Suprapubic skin (tissue), 4 donors: Measurements from ENCODE around the gene PLOD2. TPM values are rescaled to one million over a fixed set of nuclear protein-coding genes. Genes with fewer than 3 reads are reported as not detected.

Experiments
- DNase-seq, 2 donors: peaks; one replicate each; pipeline ENCODE4 v3.0.0-alpha.2; 2019; ENCODE audit warnings: low spot score in 2 of 2
- H3K27ac ChIP-seq: fragments of 200-600 bp; sonication (generic); one replicate; pipeline ENCODE4 v1.5.1; 2019
- H3K27me3 ChIP-seq: fragments of 200-600 bp; sonication (generic); one replicate; pipeline ENCODE4 v1.5.1; 2019
- H3K36me3 ChIP-seq: fragments of 200-600 bp; sonication (generic); one replicate; pipeline ENCODE4 v1.5.1; 2019
- H3K4me1 ChIP-seq: fragments of 200-600 bp; sonication (generic); one replicate; pipeline ENCODE4 v1.5.1; 2019
- H3K4me3 ChIP-seq: fragments of 200-600 bp; sonication (generic); one replicate; pipeline ENCODE4 v1.5.1; 2019; ENCODE audit warnings: mild to moderate bottlenecking
- H3K9me3 ChIP-seq: fragments of 200-600 bp; sonication (generic); one replicate; pipeline ENCODE4 v1.5.1; 2019
- CTCF ChIP-seq, 2 donors: fragments of 200-600 bp in 1 of 2; fragments of 450-650 bp in 1 of 2; sonication (generic) in 1 of 2; IDR thresholded peaks; one replicate each; pipeline ENCODE4 v1.5.1; 2016 to 2019; ENCODE audit warnings: antibody characterized with exemption in 2 of 2, mild to moderate bottlenecking in 1 of 2, moderate library complexity in 1 of 2
- EP300 ChIP-seq: sonication (generic); formaldehyde crosslinking; IDR thresholded peaks from one replicate; pipeline ENCODE4 v1.6.1; 2017; ENCODE audit warnings: antibody characterized with exemption
- POLR2A ChIP-seq, 2 donors: fragments of 450-650 bp; IDR thresholded peaks; one replicate each; pipeline ENCODE4 v1.6.1; 2017; ENCODE audit warnings: antibody characterized with exemption in 2 of 2, mild to moderate bottlenecking in 2 of 2, moderate library complexity in 2 of 2
- POLR2AphosphoS5 ChIP-seq, 3 donors: sonication (generic); formaldehyde crosslinking; IDR thresholded peaks; one replicate each; pipeline ENCODE4 v1.6.1; 2017; ENCODE audit warnings: antibody characterized with exemption in 3 of 3
- WGBS: methylation state at CpG from one replicate; pipeline ENCODE4 v1.1.5; 2018; 5-methylcytosine and 5-hydroxymethylcytosine counted together
- total RNA-seq, 4 donors: library from RNA; depleted of rRNA; stranded (reverse); fragments of >200 nt; gene quantifications; one replicate each; pipeline ENCODE4 v1.1.0, GENCODE V29; 2016

Gene PLOD2
- total RNA-seq, 4 donors from 2014 or later = 5.3 to 19.0 (median 8.6) TPM

DNA sequence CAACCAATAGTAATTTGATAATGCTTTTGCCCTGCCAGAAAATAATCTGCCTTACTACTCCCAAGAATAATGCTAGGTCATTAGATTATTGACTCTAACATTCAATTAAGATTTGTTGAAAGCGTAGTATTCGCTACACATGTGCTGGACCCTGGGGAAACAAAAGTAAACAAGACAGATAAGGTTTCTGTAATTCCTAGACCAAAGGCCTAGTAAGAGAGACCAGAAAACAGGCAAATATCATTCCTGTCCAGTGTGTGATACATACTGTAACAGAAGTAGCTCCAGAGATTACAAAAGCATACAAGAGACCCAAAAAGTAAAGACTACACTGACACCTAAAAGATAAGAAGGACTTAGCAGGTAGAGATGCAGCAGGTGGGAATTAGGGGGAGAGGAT, 60.8 kb downstream of the PLOD2 start:
- Histone ChIP-seq H3K9me3 (no peaks in the 10 kb centered on the region), H3K4me1 (no peaks in the 10 kb centered on the region), H3K4me3 (no peak overlapping the region), H3K36me3 (no peaks in the 10 kb centered on the region), H3K27ac (no peak overlapping the region), H3K27me3 (no peaks in the 10 kb centered on the region)
- TF ChIP-seq POLR2A (IDR thresholded peaks at IDR 0.05) = no peak
- no peak for TF ChIP-seq POLR2AphosphoS5 (IDR thresholded peaks at IDR 0.05)
- TF ChIP-seq EP300 = no peak
- TF ChIP-seq CTCF (IDR thresholded peaks at IDR 0.05) = no peak
- 97% methylated on average over 2 of the region's 2 CpGs for WGBS
- no peak for DNase-seq

GRCh38 chr3:146099316-146099715, 61.7 kb downstream of the PLOD2 start:
- H3K4me3 ChIP-seq = no peak overlapping the region
- no peak for DNase-seq
- no peaks in the 10 kb centered on the region for H3K4me1 ChIP-seq
- H3K27me3 ChIP-seq = no peaks in the 10 kb centered on the region
- no peaks in the 10 kb centered on the region for H3K36me3 ChIP-seq
- TF ChIP-seq POLR2A (IDR thresholded peaks at IDR 0.05) (no peak), CTCF (IDR thresholded peaks at IDR 0.05) (no peak), EP300 (no peak), POLR2AphosphoS5 (IDR thresholded peaks at IDR 0.05) (no peak)
- 69% methylated on average over 9 of the region's 9 CpGs for WGBS
- no peaks in the 10 kb centered on the region for H3K9me3 ChIP-seq
- H3K27ac ChIP-seq = no peak overlapping the region

GRCh38 chr3:146093896-146094295, 67.1 kb downstream of the PLOD2 start:
- Histone ChIP-seq H3K4me3 (no peak overlapping the region), H3K27ac (no peak overlapping the region), H3K9me3 (no peaks in the 10 kb centered on the region), H3K4me1 (no peaks in the 10 kb centered on the region), H3K36me3 (no peaks in the 10 kb centered on the region), H3K27me3 (no peaks in the 10 kb centered on the region)
- TF ChIP-seq POLR2A (IDR thresholded peaks at IDR 0.05) = no peak
- no peak for TF ChIP-seq EP300
- WGBS = 25% methylated on average over 2 of the region's 2 CpGs
- DNase-seq = no peak

DNA sequence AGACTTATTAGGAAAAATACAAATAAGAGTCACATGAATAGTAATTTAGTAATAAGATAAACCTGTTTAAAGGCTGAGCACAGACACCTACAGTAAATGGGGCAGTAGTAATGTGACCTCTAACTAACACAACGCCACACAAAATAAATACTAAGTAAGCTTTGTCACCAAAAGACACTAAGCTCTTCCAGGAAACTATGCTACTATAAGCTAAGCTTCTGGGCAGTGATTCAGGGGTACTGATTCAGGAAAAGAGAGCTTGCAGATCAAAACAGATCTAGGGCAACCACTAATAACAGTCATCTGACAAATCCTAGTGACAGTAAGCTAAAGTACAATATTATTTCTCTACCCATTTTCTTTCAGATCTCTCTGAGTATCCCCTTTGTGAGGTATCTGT, 68.8 kb downstream of the PLOD2 start:
- Histone ChIP-seq H3K9me3 (no peaks in the 10 kb centered on the region), H3K36me3 (no peaks in the 10 kb centered on the region), H3K4me3 (no peak overlapping the region), H3K4me1 (no peaks in the 10 kb centered on the region), H3K27me3 (no peaks in the 10 kb centered on the region), H3K27ac (no peak overlapping the region)
- TF ChIP-seq CTCF (IDR thresholded peaks at IDR 0.05) = no peak
- TF ChIP-seq EP300 = no peak
- no peak for TF ChIP-seq POLR2A (IDR thresholded peaks at IDR 0.05)
- no peak for TF ChIP-seq POLR2AphosphoS5 (IDR thresholded peaks at IDR 0.05)
- WGBS = 69% methylated on average over 1 of the region's 1 CpG
- no peak for DNase-seq

- WGBS = 86% methylated on average over 1 of the region's 1 CpG
- Histone ChIP-seq H3K4me3 (no peak overlapping the region), H3K27me3 (no peaks in the 10 kb centered on the region), H3K36me3 (no peaks in the 10 kb centered on the region), H3K27ac (no peak overlapping the region), H3K4me1 (no peaks in the 10 kb centered on the region), H3K9me3 (no peaks in the 10 kb centered on the region)
- TF ChIP-seq EP300 = no peak
- no peak for TF ChIP-seq CTCF (IDR thresholded peaks at IDR 0.05)
- TF ChIP-seq POLR2A (IDR thresholded peaks at IDR 0.05) = no peak
- TF ChIP-seq POLR2AphosphoS5 (IDR thresholded peaks at IDR 0.05) = no peak
- no peak for DNase-seq
These were observed 69.6 kb downstream of the PLOD2 start for GRCh38 chr3:146091397-146091796.

GRCh38 chr3:146090521-146090920, 70.5 kb downstream of the PLOD2 start:
- Histone ChIP-seq H3K36me3 (no peaks in the 10 kb centered on the region), H3K27ac (no peak overlapping the region), H3K9me3 (no peaks in the 10 kb centered on the region), H3K27me3 (no peaks in the 10 kb centered on the region), H3K4me1 (no peaks in the 10 kb centered on the region), H3K4me3 (no peak overlapping the region)
- WGBS = 82% methylated on average over 2 of the region's 2 CpGs
- DNase-seq = no peak
- TF ChIP-seq CTCF (IDR thresholded peaks at IDR 0.05) (no peak), POLR2A (IDR thresholded peaks at IDR 0.05) (no peak), POLR2AphosphoS5 (IDR thresholded peaks at IDR 0.05) (no peak), EP300 (no peak)
